Measurements from ENCODE around the gene PDE4DIP.
"Not testable (repeated sequence)": the region's sequence is repeated elsewhere in the genome, so short reads cannot be mapped to it uniquely, and the experiment has no call there.

Gene PDE4DIP

DNA sequence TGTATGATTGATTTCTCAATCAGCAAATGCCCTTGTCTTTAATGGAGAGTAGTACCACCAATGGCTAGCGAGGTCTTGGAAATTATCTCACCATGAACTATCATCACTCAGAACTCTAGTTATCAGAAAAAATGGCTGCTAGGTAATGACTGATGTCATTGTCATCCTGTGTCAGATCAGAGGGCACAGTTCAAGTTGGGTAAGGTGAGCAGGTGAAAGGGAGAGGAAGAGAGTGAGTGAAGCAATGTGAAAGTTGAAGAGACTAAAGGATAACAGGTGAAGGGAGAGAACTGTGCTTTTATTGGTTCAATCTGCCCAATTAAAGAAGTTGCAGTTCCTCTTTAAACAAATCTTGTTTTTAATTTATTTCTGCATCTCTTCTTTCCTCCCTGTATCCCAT lies 76.8 kb downstream of the PDE4DIP start:
- DNase-seq (ENCODE audit: low spot score), result not testable (repeated sequence)

DNA sequence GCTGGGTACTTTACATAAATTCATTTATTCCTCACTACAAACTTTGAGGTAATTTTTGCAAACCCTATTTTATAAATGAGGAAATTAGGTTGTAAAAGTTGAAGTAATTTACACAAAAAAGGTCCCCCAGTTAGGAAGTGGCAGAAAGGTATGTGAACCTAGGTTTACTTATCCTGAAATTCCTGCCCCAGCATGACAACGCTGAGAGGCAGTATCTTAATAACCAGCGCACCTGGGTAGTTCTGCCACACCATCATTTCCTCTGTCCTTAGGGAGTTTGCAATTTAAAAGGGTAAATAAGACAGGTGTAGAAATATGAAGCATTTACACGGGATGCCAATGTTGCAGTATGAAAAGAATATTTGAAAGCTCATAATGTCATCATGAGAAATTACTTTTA lies 79.6 kb downstream of the PDE4DIP start:
- not testable (repeated sequence) for DNase-seq (ENCODE audit: low spot score)

DNA sequence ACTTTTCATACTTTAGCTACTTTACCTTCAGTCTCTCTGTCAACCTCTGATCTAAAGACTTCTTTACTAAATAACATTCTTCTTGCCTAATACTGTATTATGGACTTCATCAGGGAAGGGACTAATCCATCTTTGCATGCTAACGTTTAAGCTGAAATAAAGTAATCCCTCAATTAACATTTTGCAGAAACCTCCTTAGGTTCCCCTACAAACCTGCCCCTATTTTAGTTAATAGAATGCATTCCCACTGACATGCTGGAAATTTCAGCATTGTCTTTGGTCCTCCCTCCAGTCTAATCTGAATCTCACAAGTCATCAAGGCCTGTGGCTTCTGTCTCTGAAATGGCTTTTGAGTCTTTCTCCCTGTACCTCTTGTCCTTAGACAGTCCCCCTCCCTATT lies 83.4 kb downstream of the PDE4DIP start:
- not testable (repeated sequence) for DNase-seq (ENCODE audit: low spot score)

DNA sequence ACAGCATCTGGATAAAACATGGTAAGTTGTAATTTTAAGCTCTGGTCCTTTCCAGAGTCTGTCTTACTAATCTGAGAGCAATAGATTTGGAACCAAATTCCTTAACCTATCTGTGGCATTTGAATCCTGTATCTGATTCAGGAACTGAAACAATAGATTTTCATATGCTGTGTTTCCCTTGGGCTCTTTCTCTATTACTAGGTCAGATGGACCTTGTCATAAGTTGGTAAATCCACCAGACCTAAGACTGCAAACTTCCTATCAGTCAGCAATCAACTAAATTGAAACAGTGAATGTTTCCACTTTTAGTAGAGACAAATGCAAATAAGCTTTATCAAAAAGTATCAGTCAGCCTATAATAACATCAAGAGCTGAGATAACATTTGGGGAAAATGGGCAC lies 85.0 kb downstream of the PDE4DIP start:
- not testable (repeated sequence) for DNase-seq (ENCODE audit: low spot score)

DNA sequence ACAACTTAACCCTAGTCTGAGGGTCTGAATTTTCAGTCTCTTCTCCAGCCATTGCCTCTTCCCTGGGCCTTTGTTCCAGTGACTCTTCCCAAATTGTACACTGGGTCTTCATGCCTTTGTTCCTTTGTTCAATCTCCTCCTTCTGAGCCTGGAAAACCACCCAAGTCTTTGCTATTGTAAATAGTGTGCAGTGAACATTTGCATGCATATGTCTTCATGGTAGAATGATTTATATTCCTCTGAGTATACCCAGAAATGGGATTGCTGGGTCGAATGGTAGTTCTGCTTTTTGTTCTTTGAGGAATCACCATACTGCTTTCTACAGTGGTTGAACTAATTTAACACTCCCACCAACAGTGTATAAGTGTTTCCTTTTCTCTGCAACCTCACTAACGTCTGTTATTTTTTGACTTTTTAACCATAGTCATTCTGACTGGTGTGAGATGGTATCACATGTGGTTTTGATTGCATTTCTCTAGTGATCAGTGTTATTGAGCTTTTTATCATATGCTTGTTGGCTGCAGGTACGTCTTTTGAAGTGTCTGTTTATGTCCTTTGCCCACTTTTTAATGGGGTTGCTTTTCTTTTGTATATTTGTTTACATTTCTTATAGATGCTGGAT lies 91.3 kb downstream of the PDE4DIP start:
- DNase-seq (ENCODE audit: low spot score), result not testable (repeated sequence)

DNA sequence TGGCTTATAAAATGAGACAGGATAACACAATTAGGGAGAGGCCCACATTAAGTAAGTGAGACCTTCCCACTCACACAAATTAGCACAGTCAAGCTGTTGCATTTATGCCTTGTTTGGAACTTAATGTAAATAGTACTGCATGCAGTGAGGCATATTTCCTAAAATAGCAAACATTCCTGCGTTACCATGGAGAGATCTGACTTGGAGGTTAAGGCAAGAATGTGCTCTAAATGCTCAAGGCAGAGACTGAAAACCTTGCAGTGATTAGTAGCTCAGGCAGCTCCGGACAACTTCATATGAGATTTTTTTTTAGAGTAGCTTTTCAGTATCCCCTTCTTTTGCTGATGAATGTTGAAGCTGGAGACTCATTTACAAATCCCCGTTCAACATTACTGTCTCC lies 98.7 kb downstream of the PDE4DIP start:
- not testable (repeated sequence) for DNase-seq (ENCODE audit: low spot score)

DNA sequence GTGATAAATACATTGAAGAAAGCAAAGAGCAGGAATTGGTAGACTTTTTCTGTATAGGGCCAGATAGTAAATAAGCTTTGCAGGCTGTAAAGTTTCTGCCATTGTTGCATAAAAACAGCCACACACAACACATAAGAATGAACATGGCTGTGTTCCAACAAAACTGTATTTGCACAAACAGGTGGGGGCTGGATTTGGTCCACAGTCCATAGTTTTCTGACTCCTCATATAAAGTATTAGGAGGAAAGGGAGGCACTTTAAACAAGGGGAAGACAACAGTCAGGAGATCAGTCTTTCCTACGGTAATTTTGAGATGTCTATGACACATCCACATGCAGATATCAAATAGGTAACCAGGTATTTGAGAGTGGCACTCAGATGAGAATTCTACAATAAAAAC lies 100.9 kb downstream of the PDE4DIP start:
- DNase-seq (ENCODE audit: low spot score), result not testable (repeated sequence)

DNA sequence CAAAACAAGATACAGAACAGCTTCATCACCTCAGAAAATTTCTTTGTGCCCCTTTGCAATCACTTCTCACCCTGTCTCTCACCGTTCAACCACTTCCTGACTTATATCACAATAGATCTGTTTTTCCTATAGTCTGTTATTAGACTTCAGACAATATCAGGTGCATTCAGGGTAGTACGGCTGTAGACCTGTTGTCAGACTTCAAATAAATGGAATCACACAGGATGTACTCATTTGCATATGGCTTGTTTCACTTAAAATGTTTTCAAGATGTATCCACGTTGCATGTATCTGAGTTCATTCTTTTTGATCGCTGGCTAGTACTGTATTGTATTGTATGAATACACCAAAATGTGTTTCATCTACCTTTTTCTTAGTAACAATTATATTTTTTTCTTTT lies 104.5 kb downstream of the PDE4DIP start:
- not testable (repeated sequence) for DNase-seq (ENCODE audit: low spot score)

DNA sequence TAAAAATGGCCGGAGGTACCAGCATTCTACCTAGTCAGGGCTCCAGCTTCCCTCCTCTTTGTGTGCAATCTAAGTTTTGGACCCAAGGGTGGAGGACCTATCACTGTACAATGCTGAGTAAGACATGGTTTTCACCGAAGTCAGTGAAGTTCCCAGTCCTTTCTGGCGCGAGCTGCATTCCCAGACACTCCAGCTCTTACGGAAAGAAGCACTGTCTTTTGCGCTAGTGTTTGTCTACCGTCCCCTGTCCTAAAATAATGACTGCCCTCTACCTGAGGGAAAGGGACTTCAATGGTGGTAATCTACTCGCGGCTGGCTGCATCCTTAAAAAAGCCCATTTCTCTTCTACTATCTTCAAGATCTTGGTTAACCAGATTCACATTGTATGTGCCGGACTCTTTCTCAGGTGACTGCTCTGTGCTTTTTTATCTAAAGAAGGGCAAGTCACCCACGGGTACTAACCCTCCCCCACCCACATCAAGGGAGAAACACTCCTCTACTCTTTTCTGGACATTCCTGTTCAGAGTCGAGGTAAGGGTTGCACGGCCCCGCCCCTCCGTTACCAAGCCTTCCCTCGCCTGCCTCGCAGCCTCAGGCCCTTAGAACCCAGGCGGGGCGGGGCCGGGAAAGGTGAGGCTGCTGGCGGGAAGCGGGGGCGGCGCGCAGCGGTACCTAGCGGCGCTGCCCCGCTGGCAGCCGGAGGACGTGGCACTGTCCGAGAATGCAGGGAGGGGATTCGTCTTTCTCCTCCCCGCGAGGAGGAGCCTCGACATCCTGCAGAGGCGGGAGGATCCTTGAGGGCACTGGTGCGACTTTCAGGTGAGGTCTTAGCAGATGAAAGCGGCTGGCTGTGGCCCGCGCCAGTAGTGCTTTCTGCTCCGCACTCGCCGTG lies 107.4 kb downstream of the PDE4DIP start:
- DNase-seq (ENCODE audit: low spot score), result not testable (repeated sequence)

DNA sequence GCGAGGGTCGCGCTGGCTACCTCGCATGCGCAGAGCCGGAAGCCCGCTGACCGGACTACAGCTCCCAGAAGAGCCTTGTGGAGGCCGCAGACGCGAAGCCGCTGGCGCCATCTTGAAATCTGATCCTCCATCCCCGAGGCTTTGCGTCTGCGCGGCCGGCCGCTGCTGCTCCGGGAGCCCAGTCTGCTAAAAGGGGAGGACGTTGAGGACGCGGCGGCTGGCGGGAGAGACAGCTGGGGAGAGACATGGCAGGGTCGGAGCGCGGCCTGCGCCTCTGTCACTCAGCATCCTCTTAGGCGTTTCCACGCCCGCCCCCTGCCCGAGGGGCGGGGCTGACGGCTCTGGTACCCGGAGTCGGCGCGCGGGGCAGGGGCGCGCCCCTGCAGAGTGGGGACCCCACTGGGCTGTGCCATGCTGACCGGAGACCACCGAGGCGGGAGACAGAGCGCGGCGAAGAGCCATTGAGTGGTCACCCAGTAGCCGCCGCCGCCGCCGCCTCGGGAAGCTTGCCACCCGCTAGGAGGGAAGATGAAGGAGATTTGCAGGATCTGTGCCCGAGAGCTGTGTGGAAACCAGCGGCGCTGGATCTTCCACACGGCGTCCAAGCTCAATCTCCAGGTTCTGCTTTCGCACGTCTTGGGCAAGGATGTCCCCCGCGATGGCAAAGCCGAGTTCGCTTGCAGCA lies 108.2 kb downstream of the PDE4DIP start:
- not testable (repeated sequence) for DNase-seq (ENCODE audit: low spot score)

DNA sequence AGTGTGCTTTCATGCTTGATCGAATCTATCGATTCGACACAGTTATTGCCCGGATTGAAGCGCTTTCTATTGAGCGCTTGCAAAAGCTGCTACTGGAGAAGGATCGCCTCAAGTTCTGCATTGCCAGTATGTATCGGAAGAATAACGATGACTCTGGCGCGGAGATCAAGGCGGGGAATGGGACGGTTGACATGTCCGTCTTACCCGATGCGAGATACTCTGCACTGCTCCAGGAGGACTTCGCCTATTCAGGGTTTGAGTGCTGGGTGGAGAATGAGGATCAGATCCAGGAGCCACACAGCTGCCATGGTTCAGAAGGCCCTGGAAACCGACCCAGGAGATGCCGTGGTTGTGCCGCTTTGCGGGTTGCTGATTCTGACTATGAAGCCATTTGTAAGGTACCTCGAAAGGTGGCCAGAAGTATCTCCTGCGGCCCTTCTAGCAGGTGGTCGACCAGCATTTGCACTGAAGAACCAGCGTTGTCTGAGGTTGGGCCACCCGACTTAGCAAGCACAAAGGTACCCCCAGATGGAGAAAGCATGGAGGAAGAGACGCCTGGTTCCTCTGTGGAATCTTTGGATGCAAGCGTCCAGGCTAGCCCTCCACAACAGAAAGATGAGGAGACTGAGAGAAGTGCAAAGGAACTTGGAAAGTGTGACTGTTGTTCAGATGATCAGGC lies 108.8 kb downstream of the PDE4DIP start:
- not testable (repeated sequence) for DNase-seq (ENCODE audit: low spot score)

DNA sequence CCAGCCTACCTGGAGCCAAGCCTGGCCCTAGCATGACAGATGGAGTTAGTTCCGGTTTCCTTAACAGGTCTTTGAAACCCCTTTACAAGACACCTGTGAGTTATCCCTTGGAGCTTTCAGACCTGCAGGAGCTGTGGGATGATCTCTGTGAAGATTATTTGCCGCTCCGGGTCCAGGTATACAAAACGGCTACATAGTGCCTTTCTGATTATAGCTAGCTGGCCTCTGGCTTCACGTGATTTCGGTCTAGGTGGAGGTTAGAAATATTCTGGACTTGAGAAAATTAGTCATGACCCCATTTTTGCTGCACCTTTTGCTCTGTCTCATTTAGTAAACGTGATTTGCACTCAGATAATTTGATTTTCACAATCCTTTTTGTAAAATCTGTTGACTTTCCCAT lies 109.5 kb downstream of the PDE4DIP start:
- DNase-seq (ENCODE audit: low spot score), result not testable (repeated sequence)

DNA sequence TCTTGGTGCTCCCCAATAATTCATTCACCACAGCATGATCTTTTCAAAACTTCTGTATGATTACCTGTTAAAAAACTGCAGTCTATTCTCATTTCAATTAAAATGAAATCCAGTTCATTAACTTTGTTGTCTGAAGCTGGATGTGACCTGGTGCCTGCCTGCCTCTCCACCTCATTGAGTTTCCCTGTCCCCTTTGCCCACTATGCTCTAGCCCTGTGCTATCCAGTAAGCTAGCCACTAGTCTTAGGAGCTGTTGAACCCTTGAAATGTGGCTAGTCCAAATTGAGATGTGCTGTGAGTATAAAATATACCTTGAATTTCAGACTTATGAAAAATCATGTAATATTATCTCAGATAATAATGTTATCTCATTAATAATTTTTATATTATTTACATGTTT lies 114.1 kb downstream of the PDE4DIP start:
- DNase-seq (ENCODE audit: low spot score), result not testable (repeated sequence)

DNA sequence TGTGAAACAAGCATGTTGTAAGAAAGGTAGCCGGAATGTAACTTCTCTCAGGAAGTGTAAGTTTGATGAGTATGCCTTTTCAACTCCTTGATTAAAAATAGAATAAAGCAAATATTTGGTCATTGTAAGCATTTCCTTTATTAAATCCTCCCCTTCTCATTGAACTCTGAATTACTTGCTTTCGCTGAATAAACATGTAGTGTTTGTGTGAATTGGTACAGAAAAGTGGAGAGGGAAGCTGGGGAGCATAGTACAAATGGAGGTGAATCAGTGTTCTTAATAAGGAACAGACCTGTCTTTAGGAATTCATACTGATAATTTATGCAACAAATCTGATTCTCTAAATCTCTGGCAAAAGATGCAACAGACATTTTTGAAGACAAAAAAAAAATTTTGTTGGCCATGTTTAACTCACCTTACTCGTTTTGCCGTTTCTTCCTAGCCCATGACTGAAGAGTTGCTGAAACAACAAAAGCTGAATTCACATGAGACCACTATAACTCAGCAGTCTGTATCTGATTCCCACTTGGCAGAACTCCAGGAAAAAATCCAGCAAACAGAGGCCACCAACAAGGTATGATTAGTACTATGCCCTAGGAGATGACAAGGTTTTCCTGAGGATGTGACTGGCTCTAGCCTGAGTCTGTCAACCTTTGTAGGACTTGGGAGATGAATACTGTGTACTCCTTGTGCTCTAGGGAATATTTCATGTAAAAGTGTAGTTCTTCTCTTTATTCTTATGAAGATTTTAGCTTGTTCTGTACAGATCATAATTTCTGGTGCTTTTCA lies 116.2 kb downstream of the PDE4DIP start:
- not testable (repeated sequence) for DNase-seq (ENCODE audit: low spot score)

DNA sequence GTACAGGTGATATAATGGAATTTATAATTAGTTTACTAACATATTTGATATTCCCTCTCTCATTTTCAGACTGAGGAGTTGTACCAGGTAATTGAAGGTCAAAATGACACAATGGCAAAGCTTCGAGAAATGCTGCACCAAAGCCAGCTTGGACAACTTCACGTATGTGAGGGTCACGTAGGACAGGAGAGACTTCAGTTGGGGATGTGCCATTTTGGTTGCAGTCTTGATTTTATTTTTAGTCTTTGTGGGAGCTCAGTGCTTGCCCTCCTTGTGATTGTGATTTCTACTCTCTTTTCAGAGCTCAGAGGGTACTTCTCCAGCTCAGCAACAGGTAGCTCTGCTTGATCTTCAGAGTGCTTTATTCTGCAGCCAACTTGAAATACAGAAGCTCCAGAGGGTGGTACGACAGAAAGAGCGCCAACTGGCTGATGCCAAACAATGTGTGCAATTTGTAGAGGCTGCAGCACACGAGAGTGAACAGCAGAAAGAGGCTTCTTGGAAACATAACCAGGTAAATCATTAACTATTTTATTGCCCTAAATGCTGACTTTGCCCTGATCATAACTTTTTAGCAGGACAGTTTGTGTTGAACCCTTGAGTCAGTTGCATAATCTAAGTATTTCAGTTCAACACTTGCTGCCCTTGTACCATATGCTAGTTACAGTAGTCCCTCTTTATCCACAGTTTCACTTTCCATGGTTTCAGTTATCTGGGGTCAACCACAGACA lies 118.1 kb downstream of the PDE4DIP start:
- DNase-seq (ENCODE audit: low spot score), result not testable (repeated sequence)

DNA sequence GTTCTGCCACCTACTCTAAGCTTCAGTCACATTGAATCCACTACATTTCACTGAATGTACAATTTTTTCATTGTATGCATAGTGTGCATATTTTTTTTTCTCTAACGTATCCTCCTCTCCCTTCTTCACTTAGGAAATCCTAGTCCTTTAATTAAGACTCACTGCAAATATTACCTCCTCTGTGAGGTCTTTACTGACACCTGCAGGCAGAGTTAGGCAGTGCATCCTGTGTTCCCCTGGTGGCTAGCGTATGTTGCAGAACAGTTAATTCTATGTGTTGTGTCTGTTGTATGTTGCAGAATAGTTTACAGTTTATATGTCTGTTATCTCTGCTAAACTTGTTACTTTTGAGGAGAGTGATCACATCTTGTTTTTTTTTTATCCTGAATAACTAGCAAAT lies 121.9 kb downstream of the PDE4DIP start:
- DNase-seq (ENCODE audit: low spot score), result not testable (repeated sequence)

DNA sequence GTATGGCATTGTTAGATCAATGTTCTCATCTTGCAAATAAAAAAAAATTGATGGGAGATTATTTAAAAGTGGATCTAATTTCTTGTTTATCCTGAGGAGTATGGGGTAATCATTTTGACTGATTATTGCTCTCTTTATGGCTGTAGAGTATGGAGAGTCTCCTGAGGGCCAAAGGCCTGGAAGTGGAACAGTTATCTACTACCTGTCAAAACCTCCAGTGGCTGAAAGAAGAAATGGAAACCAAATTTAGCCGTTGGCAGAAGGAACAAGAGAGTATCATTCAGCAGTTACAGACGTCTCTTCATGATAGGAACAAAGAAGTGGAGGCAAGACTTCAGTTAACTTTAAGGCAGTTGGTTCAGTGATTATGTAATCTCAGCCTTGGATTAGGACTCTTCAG lies 123.4 kb downstream of the PDE4DIP start:
- DNase-seq (ENCODE audit: low spot score), result not testable (repeated sequence)

DNA sequence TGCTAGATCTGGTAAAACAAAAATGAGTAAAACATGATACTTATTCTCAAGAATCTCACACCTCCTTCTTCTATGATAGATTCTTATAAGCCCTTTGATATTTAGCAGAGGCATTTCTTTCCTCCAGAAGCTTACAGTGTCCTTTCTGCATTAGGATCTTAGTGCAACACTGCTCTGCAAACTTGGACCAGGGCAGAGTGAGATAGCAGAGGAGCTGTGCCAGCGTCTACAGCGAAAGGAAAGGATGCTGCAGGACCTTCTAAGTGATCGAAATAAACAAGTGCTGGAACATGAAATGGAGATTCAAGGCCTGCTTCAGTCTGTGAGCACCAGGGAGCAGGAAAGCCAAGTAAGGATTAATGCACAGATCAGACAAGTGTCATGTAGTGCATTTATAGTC lies 124.5 kb downstream of the PDE4DIP start:
- not testable (repeated sequence) for DNase-seq (ENCODE audit: low spot score)

DNA sequence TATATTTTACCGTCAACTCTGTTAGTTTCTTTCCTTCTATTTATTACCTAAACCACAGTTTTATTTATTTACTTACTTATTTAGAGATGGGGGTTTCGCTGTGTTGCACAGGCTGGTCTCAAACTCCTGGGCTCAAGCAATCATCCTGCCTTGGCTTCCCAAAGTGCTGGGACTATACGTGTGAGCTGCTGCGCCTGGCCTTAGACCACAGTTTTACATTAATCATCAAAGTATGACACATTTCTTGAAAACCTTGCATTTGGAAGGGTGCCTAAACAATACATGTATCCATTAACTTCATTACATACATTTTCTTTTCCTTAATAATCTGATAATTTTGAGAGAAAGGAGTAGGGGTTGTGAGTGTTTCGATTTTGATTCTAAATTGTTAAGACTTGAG lies 124.9 kb downstream of the PDE4DIP start:
- not testable (repeated sequence) for DNase-seq (ENCODE audit: low spot score)

DNA sequence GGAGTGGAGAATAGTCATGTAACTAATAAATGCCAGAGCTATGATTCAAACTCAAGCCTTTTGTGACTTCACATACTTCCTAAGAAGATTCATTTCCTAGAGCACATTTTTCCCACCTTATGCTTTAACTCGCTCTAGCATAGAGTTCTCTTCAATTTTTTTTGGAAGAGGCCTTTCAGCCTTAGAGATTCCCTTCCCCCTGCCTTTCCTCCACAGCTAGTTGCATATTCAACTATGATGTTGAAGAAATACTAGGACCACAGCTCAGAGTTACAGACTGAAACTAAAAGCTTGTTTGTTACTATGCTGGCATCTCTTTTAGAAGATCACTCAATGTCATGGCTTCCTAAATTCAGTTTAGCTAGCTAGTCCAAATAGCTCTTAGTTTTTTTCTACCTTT lies 131.2 kb downstream of the PDE4DIP start:
- not testable (repeated sequence) for DNase-seq (ENCODE audit: low spot score)
